HG03060 (cell line): Measurements from ENCODE around the gene NECTIN1.

Experiments used
- ATAC-seq: cut with Tn5 transposase; IDR thresholded peaks from one replicate; pipeline ENCODE4 v1.9.1; 2021; ENCODE audit warnings: low read depth, moderate number of reproducible peaks; ENCODE audit not compliant: unreplicated experiment

Gene NECTIN1

DNA sequence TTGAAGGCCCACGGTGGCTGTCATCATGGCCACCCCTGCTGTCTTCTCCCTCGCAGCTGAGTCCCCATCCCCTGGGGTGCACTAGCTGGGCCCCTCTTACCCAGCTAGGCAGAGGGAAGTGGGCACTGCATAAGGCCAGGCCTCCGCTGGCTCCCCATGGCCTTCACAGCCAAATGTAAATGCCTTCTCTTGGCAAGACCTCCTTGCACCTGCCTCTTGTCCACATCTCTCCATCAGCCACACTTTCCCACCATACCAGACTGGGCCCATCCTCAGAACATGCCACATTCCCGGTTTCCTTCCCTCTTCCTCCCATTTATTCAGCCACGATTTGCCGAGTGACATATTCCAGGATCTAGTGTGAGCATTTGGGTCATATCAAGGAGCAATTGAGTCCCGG lies 49.7 kb downstream of the NECTIN1 start:
- no peak for ATAC-seq

DNA sequence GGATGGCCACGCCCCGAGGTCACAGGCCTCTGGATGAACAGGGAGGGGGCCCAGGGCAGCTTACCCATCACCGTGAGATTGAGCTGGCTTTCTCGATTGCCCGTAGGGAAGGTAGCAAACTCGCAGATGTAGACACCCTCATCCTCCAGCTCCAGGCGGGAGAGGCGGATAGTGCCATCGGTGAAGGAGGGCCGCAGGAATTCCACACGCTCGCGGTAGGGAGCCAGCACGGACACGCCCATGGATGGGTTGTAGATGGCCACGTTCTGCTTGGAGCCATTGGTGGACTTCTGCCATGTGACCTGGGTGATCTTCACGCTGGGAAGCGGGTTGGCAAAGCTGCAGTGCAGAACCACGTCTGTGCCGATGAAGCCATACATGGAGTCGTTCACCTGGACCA lies 50.6 kb downstream of the NECTIN1 start:
- no peak for ATAC-seq

DNA sequence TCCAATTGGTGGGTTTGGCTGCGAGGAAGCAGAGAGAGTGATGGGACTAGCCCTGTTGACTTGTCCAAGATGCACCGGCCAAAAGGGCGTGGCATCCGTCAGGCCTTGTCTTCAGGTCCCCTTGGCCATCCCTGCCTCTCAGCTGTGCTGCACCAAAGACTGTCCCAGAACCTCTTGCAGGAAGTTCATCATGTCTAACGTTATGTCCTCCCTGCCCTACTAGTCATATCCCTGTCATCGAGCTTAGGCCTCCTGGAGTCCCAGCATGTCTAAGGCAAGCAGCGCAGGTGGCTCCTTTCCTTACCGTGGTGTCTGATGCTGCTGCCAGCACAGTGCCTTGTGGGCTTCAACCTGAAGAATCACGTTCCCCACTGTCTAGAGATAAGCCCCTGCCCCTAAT lies 51.2 kb downstream of the NECTIN1 start:
- no peak for ATAC-seq

DNA sequence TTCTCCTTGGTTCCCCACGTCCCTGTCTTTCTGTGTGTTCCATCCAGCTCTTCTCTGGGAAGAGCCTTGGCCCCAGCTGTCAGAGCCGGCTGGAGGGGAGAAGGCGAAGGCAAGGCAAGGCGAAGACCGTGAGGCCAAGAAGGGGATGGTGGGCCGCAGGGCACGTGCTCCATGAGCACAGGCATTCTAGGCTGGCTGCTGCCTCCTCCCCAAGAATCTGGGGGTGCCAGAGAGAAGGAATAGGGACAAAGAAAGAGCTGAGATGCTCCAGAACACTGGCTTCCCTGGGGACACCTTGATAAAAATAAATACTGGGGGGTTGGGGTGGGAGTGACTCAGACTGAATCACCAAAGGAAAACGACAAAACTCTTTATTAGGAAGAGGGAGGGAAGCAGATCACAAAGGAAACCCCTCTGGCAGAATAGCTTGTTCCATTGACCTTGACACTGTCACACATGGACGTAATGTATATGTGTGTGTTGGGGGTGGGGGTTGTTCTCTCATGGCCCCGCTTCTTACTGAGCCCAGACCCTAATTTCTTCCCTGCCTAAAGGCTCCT lies 52.5 kb downstream of the NECTIN1 start:
- ATAC-seq, result no peak

DNA sequence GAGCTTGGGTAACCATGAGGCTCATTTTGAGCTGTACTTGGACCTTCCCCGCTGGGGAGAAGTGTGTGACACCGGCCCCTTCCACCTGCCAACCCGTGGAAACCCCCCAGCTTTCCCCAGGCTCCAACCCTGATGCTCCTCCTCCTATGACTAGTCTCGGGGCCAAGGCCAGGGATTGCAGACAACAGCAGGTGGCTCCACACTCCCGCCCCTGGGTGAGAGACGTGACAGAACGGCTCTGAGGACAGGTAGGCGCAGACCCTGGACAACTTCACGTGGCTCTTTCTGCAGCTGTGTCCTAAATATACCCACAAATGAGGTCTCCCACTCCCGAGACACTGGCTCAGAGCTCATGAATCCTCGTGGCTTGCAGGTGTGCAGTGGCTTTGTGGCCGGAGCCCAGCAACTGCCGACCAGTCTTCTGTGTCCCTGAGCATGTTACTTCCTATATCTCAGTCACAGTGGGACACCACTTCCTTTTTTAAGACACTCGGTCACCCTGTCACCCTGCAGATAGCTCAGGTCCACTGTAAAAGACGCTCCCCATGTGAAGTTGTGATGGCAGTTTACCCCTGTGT lies 55.2 kb downstream of the NECTIN1 start:
- ATAC-seq, result peak; percentile 85

DNA sequence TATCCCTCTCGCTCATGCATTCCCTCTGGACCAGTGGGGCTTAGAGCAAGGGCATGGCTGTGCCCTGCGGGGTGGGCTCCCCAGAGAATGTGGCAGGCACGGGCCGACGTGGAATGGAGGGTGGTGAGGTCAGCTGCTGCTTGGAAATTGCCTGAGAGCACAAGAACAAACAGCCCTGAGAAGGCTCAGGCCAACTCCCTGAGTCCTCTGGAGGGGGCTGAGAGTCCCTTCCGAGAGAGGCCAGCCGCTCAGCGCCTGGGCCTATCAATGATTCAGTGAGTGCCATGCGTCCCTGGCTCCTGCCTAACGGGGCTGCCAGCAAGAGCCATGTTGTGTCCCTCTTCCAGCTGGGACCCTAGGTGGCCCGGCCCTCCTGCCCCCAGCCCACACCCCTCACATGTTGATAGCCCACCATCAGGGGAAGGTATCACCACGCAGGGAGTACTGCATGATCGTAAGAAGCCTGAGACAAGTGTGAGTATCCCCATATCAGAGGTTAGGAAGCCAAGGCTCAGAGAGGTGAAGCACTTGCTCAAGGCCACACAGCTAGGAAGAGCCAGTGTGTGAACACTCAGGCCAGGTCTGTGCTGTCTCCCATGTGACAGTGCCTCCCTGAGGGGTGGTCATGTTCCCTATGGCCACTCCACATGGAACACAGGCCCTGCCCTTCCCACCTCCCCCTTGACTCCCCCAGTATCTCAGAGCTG lies 55.8 kb downstream of the NECTIN1 start:
- ATAC-seq, result peak; percentile 6

DNA sequence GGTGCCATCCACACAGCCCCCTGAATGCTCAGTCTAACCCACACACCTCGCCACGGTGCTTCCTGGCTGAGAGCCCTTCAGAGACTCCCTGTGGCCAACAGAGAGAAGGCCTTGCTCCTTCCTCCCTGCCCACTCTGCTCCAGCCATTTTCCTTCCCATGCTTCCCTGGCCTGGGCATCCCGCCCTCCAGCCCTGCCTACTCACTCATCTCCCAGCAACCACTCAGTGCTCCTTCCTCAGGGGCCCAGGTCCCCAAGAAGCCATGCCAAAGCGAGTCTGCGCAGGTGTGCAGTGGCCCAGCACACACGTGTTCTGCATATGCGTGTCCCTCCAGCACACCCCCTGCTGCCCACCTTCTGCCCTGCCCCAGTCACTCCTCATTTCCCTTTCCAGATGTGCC lies 56.4 kb downstream of the NECTIN1 start:
- no peak for ATAC-seq

DNA sequence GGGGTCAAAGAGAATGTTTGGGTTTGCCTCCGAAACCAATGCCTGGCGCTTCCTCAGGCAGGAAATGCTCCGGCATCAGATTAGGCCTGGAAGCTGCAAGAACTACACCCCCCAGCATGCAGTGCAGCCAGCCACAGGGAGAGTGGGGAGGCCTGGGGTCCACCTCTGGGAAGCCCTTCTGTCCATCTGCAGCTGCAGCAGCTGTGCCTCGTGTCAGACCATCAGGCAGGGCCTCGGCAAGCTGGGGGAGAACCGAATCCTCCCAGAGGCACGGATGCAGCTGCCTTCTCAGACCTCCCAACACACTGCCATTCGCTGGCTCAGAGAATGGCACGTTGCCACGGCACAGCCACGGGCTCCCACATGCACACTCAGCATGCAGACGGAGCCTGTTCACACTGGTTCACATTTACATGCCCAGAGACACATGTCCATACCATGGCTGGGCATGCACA lies 57.4 kb downstream of the NECTIN1 start:
- ATAC-seq, result no peak

DNA sequence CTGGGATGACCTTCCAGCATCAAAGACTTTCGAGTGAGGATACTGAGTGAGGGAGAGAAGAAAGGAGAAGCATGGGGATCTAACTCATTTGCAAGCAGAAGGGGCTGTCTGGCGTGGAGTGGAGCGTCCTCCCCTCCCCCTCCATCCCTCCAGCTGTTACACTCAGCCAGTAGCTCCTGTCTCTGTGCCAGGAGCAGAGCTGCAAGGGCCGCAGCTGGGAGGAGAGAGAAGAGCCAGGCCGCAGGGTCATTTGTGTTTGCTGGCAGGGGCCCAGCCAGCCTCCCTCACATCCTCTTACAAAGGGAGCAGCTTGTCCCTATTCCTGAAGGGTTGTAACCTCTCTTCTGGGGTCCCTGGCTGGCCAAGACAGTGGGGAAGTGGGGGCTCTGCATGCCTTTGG lies 57.9 kb downstream of the NECTIN1 start:
- no peak for ATAC-seq

DNA sequence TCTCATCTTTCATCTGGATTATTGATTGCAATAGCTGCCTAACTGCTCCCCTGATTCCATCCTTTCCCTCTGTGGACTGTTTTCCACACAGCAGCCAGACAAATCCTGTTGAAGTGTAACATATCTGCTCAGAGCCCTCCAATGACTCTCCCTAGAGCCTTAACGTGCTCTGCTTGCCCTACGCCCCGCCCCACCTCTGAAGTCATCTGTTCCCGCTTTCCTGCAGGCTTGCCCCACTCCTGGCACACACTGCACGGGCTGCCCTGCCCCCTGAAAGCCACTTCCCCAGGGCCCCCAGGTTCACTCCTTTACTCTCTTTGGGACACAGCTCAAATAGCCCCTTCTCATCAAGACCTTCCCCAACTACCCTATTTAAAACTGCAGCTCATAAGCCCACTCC lies 59.5 kb downstream of the NECTIN1 start:
- ATAC-seq, result no peak

DNA sequence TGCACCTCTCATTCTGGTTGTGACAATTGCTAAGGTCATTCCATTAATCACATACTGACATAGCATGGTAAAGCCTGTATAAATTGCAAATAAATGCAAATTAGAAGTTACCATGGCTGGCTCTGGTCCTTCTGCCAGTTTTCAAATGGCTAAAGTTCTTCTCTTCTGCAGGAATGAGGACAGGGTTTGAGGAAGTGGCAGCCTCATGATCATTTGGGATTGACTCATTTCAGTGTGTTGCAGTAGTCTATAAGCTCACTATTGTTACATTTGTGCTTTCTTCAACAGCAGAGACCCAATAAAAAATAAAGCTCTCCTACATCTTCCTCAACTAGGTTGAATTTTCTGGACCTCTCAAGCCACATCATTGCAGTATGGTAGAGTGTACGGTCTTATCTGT lies 60.3 kb downstream of the NECTIN1 start:
- ATAC-seq, result no peak

DNA sequence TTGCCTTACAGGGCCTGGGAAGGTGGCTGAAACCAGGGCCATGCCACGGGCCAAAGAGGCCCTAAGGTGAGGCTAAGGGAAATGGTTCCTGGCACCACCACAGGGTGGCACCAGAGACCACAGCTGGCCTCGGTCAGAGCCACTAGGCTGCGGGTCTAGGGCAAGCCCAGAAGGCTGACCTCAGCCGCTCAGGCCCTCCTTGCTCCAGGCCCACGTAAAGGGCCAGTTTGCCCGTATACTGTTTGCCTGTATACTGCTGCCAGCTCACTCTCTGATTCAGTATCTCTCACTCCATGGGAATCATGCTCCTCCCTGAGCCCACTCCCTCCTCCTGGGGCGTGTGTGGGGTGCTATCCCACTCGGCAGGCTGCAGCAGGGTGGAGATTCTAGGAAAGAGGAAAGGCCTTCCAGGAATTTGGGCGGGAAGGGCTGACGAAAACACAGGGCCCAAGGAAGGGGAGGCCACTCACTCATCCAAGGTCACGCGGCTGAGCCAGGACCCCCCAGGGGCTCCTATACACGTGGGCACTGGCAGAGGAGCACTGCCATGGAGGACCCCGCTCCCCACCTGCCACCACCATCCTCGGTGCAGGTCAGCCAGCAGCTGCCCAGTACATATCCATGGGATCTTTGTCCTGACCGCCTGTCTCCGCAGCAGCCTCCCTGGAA lies 62.4 kb downstream of the NECTIN1 start:
- ATAC-seq, result no peak

DNA sequence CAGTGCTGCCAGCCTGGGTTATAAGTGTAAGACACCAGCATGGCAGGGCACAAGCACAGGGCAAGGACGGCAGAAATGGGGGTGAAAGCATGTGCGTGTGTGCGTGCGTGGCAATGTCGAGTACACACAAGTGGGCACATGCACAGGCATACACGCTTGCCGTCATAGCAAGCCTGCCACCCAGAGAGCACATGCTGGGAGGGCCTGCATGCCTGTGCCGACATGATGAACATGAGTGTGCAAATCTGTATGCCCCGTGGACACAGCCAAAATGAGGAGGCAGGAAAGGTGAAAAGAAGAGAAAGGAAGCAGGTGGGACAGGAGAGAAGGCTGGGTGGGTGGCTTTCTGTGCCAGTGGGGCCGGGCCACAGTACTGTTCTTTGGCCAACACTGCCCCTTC lies 62.9 kb downstream of the NECTIN1 start:
- ATAC-seq, result no peak

DNA sequence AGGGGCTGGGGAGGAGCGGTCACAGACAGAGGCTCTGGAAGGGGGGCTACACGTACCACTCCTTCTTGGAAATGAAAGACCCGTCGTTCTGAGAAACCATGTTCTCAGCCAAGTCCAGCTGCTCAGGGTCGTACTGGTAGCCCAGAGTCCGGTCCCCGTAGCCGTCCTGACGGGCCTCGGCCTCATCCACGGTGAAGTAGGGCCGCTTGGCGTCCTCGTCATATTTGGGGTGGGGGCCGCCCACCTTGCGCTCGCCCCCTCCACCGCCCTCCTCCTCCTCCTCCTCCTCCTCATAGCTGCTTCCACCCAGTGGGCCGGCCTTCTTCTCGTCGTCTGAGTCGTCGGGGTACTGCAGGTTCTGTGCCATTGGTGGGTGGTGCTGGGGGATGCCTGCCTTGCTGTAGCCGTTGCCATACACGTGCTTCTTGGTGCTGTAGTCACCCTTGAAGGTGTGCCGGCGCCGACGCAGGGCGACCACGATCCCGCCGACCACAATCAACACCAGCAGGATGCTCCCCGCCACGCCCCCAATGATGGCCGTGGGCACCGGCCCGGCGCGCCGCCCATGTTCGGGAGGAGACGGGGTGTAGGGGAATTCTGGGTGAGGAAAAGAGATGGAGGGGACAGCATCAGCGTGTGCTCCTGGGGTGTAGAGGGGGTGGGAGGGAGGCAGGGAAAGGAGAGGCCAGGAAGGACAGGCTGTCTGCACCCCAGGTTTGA lies 64.1 kb downstream of the NECTIN1 start:
- no peak for ATAC-seq

DNA sequence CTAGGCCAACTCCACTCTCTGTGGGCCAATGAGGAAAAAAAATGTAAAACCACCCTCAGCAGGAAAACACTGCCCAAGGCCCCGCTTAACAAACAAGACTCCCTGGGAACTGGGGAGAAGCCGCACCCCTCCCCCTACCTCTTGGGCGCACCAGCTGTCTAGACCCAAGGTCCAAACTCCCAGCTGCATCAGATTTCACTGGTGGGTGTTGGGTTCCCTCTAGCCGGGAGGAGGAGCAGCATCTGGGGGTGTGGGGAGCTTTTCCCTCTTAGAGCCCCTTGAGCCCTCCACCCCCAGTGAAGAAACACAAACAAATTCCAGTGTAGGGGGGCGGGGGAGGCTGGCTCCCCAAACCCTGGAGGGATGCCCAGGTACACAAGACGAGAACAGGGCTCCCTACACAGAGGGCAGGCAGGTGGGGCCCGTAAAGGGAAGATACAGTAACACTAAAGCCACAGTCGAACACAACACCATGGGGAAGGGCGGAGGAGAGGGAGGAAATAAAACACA lies 64.9 kb downstream of the NECTIN1 start:
- no peak for ATAC-seq

DNA sequence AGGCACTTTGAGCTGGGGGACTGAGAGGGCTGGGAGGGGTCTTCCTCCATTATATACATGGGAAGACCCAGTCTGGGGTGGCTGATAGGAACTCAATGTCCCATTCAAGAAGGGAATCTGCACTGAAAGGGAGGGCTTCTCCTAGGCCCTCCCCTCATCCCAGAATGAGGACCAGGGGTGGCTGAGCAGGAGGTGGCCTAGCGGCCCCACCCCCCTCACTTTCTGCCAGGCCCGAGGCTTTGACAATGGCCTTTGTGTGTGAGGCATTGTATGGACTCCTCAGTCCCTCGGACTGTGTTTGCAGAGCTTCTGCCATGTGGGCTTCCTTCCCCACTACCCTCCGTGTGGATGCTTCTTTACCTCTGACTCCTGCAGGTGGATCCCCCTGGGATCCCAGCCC lies 65.7 kb downstream of the NECTIN1 start:
- ATAC-seq, result no peak

DNA sequence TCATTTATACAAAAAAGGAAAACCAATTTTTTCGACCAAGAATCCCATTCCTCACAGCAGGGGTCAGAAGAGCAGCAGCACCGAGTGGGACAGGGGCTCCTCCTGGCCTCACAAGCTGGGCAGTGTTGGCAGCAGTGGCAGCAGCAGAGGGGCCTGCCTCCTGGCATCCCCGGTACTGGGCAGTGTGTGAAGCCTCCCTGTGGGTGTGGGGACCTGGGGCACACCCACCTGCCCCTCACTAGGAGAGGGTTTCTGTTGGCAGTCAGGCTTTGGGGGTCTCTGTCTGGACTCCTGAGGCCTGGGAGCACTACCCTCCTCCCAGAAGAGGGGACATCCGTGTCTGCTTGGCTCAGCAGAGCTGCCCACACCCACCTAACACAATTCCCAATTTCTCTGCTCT lies 67.8 kb downstream of the NECTIN1 start:
- ATAC-seq, result no peak

DNA sequence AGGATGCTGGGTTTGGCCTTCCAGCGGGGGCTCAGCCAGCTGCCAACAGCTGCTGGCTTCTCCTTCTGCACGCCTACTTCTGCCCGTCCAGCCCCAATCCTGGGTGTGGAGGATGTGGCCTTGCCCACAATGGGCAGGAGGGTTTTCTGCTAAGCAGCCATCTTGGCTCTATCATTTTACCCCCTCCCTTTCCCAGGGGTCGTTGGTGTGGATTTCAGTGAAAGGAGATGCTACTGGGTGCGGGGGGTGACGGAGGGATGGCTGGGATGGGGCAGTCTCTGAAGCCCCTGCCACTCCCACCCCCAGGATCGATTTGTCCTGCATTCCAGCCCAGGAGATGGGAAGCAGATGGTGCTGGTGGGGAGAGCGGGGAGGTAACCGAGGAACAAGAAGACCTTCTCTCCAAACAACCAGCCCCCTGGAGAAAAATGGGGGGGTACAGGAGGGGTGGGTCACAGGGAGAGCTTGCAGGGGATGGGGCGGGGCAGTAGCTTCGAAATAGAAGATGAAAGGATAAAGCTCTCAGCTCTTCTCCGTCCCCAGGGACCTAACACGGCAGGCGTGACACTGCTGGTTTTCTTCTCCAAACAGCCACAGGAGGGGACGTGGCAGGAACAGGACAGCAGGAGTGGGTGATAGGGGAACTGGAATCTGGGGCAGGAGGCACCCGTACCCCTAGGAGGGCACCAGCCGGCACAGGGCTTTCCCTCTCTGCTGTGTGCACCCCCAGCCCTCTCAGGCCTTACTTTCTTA lies 68.9 kb downstream of the NECTIN1 start:
- no peak for ATAC-seq

DNA sequence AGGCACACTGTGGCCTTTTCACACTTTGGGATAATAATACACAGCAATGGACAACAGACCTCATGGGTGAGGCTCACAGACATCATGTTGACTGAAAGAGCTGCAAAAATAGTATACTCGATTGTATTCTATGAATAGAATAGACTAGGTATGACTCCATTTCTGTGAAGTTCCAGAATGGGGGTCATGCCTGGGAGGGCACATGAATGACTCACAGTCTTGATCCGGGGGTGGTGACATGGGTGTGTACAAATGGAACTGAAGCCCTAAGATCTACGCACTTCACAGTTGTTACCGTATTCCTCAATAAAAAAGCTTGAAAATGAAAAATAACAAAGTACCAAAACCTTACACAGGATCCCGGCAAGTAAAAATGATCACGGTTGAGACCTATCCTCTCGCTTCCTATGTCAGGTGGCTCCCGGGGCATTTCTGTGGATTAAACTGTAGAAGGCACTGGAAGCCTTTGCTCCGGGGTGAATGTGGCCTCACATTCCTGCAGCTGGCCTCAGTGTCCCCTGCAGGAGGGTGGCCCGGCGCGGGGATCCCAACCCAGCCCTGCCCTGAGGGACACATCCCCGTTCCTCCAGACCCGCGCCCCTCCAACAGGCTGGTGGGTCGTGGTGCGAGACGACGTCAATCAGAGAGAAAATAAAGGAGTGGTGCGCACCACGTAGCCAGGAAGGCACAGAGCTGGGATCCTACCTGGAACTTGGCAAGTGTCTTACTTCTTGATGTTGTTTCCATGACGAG lies 75.9 kb downstream of the NECTIN1 start:
- ATAC-seq, result no peak
